ENCODE data around the gene ACBD4.

The ACBD4 gene

GRCh38 chr17:45170280-45170930 lies 34.9 kb downstream of the ACBD4 start:
- no peak overlapping the region for H3K4me2 ChIP-seq (ENCODE audit: low read depth, low read length, poor library complexity, severe bottlenecking)
- H3K27me3 ChIP-seq (ENCODE audit: insufficient read depth, low read length, poor library complexity, severe bottlenecking) = no peaks in the 10 kb centered on the region
- no peak overlapping the region for H2AFZ ChIP-seq (ENCODE audit: low read length)
- H3K4me1 ChIP-seq (ENCODE audit: insufficient read depth, low read length, poor library complexity, severe bottlenecking) = peaks cover 25% of the 10 kb centered on the region
- no peak for TF ChIP-seq EZH2phosphoT487 (IDR thresholded peaks at IDR 0.05; ENCODE audit: borderline replicate concordance)
- TF ChIP-seq, protein P1, sequence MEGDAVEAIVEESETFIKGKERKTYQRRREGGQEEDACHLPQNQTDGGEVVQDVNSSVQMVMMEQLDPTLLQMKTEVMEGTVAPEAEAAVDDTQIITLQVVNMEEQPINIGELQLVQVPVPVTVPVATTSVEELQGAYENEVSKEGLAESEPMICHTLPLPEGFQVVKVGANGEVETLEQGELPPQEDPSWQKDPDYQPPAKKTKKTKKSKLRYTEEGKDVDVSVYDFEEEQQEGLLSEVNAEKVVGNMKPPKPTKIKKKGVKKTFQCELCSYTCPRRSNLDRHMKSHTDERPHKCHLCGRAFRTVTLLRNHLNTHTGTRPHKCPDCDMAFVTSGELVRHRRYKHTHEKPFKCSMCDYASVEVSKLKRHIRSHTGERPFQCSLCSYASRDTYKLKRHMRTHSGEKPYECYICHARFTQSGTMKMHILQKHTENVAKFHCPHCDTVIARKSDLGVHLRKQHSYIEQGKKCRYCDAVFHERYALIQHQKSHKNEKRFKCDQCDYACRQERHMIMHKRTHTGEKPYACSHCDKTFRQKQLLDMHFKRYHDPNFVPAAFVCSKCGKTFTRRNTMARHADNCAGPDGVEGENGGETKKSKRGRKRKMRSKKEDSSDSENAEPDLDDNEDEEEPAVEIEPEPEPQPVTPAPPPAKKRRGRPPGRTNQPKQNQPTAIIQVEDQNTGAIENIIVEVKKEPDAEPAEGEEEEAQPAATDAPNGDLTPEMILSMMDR (conservative IDR thresholded peaks at IDR 0.05; ENCODE audit: low read length) = no peak
- H3K9me2 ChIP-seq (replicated peaks; ENCODE audit: low read depth, low read length) = no peaks in the 10 kb centered on the region
- no peaks in the 10 kb centered on the region for H3K9me3 ChIP-seq (ENCODE audit: insufficient read depth, low read depth, low read length)
- H3K9ac ChIP-seq (ENCODE audit: low read depth, low read length, poor library complexity, severe bottlenecking) = no peak overlapping the region
- no peaks in the 10 kb centered on the region for H4K20me1 ChIP-seq (ENCODE audit: insufficient read depth, low read length, poor library complexity, severe bottlenecking)
- H3K79me2 ChIP-seq (ENCODE audit: insufficient read depth, low read length) = no peaks in the 10 kb centered on the region
- no peaks in the 10 kb centered on the region for H3K36me3 ChIP-seq (ENCODE audit: insufficient read depth, low read length)
- no peak overlapping the region for H3K4me3 ChIP-seq (ENCODE audit: low read length, poor library complexity, severe bottlenecking)
- no peaks in the 10 kb centered on the region for H3F3A ChIP-seq (ENCODE audit: low read depth)

DNA sequence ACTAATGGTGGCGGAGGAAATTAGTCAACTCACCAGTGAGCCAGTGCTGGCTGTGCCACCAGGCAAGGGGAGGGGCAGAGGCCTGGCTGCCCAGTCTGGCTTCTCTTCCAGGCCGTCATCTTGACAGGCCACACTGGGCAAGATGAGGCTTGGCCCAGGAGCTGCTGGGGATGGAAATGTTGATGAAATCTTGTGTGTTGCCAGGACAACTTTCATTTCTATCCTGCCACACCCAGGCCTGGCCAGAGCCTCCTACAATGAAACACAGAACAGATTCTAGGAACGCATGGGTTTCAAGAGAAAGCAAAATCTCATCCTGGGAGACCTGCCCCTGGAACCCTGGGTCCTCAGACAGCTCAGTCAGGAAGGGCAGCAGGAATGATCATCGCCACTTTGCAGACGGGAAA lies 35.4 kb downstream of the ACBD4 start:
- no peak overlapping the region for H3K4me3 ChIP-seq (ENCODE audit: low read length, poor library complexity, severe bottlenecking)
- H3K4me1 ChIP-seq (ENCODE audit: insufficient read depth, low read length, poor library complexity, severe bottlenecking) = peaks cover 28% of the 10 kb centered on the region
- no peaks in the 10 kb centered on the region for H3K9me2 ChIP-seq (replicated peaks; ENCODE audit: low read depth, low read length)
- H3K36me3 ChIP-seq (ENCODE audit: insufficient read depth, low read length) = no peaks in the 10 kb centered on the region
- H4K20me1 ChIP-seq (ENCODE audit: insufficient read depth, low read length, poor library complexity, severe bottlenecking) = no peaks in the 10 kb centered on the region
- H3K9ac ChIP-seq (ENCODE audit: low read depth, low read length, poor library complexity, severe bottlenecking) = peak overlapping the region; percentile 85
- H3K9me3 ChIP-seq (ENCODE audit: insufficient read depth, low read depth, low read length) = no peaks in the 10 kb centered on the region
- H3K4me2 ChIP-seq (ENCODE audit: low read depth, low read length, poor library complexity, severe bottlenecking) = no peak overlapping the region
- no peaks in the 10 kb centered on the region for H3K79me2 ChIP-seq (ENCODE audit: insufficient read depth, low read length)
- H3F3A ChIP-seq (ENCODE audit: low read depth) = no peaks in the 10 kb centered on the region
- TF ChIP-seq EZH2phosphoT487 (IDR thresholded peaks at IDR 0.05; ENCODE audit: borderline replicate concordance) = no peak
- TF ChIP-seq, protein P1 (conservative IDR thresholded peaks at IDR 0.05; ENCODE audit: low read length) = no peak
- H3K27me3 ChIP-seq (ENCODE audit: insufficient read depth, low read length, poor library complexity, severe bottlenecking) = no peaks in the 10 kb centered on the region
- no peak overlapping the region for H2AFZ ChIP-seq (ENCODE audit: low read length)

GRCh38 chr17:45171338-45172231 lies 36.1 kb downstream of the ACBD4 start:
- H3F3A ChIP-seq (ENCODE audit: low read depth) = no peaks in the 10 kb centered on the region
- TF ChIP-seq EZH2phosphoT487 (IDR thresholded peaks at IDR 0.05; ENCODE audit: borderline replicate concordance) = no peak
- TF ChIP-seq, protein P1 (conservative IDR thresholded peaks at IDR 0.05; ENCODE audit: low read length) = no peak
- H3K4me1 ChIP-seq (ENCODE audit: insufficient read depth, low read length, poor library complexity, severe bottlenecking) = peaks cover 35% of the 10 kb centered on the region
- no peaks in the 10 kb centered on the region for H3K9me3 ChIP-seq (ENCODE audit: insufficient read depth, low read depth, low read length)
- peak overlapping the region; percentile 78 for H3K4me3 ChIP-seq (ENCODE audit: low read length, poor library complexity, severe bottlenecking)
- peak overlapping the region; percentile 82 for H3K4me2 ChIP-seq (ENCODE audit: low read depth, low read length, poor library complexity, severe bottlenecking)
- H3K9ac ChIP-seq (ENCODE audit: low read depth, low read length, poor library complexity, severe bottlenecking) = peak overlapping the region; percentile 85
- peak overlapping the region; percentile 54; the same call in 1 of the 2 replicates for H2AFZ ChIP-seq (ENCODE audit: low read length)
- H3K79me2 ChIP-seq (ENCODE audit: insufficient read depth, low read length) = no peaks in the 10 kb centered on the region
- no peaks in the 10 kb centered on the region for H4K20me1 ChIP-seq (ENCODE audit: insufficient read depth, low read length, poor library complexity, severe bottlenecking)
- H3K9me2 ChIP-seq (replicated peaks; ENCODE audit: low read depth, low read length) = no peaks in the 10 kb centered on the region
- H3K36me3 ChIP-seq (ENCODE audit: insufficient read depth, low read length) = no peaks in the 10 kb centered on the region
- no peaks in the 10 kb centered on the region for H3K27me3 ChIP-seq (ENCODE audit: insufficient read depth, low read length, poor library complexity, severe bottlenecking)

Data from Loucy (cell line).